Islet of Langerhans (tissue), 1 donor: Measurements from ENCODE around the gene LCOR.
"Not testable (repeated sequence)": the region's sequence is repeated elsewhere in the genome, so short reads cannot be mapped to it uniquely, and the experiment has no call there.

Experiments
- FAIRE-seq: peaks from one replicate; lab custom pipeline; 2011; peaks lifted over from hg19 to GRCh38; lab: Jason Lieb, UNC

LCOR gene

DNA sequence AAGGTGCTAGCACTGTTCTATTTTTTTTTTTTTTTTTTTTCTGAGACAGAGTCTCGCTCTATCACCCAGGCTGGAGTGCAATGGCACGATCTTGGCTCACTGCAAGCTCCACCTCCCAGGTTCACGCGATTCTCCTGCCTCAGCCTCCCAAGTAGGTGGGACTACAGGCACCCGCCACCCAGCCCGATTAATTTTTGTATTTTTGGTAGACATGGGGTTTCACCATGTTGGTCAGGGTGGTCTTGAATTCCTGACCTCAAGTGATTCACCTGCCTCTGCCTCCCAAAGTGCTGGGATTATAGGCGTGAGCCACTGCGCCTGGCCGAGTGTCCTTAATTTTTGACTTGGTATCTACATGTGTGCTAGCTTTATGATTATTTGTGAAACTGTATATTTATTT lies 201.7 kb downstream of the LCOR start:
- not testable (repeated sequence) for FAIRE-seq

DNA sequence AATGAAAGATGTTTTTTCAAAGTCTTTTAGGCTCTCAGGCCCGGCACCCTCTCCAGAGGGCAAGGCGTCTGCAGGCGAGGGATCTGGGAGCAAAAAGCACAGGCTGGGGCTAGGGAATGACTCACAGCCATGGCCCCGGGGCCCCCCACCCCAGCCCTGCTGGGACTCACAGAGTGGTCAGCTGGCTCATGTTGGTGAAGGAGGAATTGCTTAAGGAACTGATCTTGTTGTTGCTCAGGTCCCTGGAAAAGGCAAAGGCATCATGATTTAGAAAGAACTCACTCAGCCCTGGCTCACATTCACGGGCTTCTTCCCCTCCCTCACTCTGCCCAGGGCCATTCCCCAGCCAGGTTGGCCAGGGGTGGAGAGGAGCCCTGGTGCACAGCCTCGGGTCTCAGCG lies 202.2 kb downstream of the LCOR start:
- FAIRE-seq: no peak

DNA sequence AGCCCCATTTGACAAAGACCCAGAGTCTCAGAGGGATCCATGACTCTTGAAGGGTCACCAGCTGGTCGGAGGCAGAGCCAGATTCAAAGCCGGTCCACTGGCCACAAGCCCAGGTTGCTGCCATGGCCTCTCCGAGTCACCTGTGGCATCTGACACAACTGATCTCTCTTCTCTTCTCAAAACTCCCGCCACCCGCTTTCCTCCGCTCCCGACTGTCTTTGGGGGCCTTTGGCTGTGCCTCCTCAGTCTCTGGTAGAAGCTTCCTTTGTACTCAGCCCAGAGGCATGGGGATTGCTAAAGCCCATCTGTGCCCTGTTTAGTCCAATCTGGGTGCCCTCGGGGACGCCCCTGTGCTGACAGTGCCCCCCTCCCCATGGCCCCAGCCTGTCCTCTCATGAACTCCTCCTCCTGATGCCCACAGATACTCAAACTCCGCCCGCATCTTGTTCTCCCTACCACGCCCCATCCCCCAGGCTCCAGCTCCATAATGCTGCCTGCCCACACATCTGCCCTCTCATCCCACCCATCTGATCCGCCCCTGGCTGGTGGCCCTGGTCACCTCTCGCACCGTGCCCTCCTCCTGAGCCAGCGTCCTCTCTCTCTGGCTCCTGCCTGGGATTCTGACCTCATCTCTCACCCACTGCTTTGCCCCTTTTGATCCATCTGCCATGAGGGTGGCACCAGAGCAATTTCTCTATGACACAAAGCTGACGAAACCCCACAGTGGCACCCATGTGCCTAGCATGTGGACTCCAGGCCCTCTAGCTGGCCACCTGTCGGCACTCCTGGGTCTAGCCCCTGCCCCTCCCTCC lies 203.1 kb downstream of the LCOR start:
- no peak for FAIRE-seq

DNA sequence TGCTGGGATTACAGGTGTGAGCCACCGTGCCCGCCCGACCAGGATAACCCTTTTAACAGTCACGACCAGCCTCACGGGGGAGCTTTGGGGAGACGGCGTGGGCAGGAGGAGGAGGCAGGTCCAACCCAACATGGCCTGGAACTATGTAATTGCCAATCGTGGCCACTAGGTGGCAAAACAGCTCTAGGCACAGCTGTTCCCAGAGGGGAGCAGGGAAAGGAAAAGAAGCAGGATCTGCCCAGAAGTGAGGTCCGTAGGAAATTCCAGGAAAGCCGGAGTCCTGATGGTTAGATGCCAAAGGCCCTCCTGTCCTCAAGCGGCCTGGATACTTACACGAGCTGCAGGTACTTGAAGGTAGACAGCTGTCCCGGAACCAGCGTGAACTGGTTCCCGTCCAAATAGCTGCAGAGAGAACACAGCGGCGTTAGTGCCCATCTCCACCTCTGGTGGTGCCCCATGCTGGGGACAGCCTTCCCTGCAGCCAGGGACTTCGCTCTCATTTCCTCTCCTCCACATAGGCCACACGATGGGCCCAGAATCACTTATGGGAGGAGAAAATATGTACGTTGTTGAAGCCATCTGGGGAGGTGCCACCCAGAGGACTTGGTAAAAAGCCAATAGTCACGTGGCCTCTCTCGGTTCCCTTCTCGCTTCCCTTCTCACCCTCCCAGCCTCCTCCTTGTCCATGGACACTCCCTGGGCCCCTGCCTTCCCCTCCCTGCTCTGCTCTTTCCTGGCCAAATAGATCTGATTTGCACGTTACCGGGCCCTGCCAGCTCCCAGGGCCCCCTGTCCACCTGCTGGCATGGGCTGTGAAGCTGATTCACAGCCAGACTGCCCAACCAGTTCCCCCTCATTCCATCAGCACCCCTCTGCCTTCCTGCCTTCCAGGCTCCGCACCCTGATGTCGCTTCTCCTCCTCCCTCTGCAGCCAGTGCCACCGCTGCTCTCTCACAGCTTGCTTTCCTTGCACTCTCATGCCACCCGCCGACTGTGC lies 205.6 kb downstream of the LCOR start:
- FAIRE-seq: no peak

DNA sequence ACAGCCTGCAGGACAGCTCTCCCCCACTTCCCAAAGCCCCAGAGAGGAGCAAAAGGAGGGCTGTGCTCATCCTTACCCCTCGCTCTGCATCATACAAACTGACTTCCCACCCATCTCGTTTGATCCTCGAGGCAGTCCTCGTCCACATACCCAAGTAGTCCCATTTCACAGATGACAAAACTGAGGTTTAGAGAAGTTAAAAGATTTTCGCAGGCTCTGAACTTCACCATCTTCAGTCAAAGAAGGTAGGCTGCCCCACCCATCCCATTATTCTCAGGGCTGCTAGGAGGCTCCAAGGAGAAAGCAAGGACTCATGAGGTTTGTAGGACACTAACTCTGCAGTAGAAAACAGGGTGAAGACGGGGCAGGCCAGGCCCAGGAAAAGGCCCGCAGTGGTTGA lies 206.6 kb downstream of the LCOR start:
- FAIRE-seq: no peak

DNA sequence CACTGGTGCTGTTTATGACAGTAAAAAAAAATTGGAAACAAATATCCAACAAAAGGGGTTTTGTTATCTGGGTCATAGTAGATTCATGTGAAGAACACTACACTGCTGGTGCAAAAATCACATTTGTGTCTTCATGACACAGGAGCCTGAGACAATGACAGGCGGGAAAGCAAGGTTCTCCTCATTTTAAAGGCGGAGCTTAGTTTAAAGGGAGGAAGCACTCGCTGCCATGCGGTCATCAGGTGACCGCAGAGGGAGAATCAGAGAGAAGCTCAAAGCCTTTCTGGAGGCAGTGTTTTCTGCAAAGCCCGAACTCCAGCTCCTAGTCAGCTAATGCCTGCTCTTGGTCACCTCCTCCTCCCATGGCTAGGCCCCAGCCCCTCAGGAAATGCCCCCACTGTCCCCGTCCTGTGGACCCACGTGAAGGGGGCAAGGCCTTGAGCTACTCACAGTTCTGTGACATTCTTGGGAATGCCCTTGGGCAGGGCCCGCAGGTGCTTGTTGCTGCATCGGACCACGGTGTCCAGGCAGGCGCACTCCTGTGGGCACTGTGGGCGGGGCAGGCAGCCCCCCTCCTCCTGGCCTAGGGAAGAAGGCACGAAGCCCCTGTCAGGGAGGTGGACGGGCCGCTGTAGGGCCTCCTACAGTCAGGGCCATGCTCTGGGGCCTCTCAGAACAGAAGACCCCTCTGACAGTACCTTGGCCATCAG lies 207.6 kb downstream of the LCOR start:
- FAIRE-seq: no peak

DNA sequence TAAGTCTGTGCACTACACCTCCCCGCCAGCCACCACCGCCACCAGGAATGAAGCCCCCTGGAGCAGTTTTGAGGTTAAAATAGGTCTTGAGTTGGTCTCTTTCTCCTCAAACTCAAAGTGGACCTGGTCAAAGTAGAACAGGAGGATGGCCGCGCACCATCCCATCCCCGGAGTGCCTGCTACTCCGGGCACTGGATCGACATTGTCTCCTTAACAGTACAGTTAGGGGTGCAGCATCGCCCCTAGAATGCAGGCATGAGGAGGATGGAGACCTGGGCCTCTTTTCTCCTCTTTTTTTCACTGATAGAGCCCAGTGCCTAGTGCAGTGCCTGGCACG lies 208.1 kb downstream of the LCOR start:
- FAIRE-seq: no peak

DNA sequence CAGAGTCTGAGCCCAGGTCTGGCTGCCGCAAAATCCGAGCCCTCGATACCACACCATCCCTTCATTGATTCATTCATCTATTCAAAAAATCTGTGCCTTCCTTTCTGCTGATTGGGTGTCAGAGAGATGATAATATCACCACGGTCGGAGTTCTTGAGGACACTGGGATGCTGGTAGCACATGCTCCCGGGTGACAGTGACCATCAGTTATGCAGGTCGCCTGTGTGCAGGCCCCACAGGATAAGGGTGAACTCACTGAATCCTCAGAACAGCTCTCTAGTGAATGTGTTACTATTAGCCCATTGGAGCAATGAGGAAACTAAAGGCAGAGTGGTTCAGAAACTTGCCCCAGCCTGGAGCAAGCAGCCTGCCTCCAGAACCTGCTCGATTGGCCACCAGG lies 208.6 kb downstream of the LCOR start:
- FAIRE-seq: no peak

DNA sequence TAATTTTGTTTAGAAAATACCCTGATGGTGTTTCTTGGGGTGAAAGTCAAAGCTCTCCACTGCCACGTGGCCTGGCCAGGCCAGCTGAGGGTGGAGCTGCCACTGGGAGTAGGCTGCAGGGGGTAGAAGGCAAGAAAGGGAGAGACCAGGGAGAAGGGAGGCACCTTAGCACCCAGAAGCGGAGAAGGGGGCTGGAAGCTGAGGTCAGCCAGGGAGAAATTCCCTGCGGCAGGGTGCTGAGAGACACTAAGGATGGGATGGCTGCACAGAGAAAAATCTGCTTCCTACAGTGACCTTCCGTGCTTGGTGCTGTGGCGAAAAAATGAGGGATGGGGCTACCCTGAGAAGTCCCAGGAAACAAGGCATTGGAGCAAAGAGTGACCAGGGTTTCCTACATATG lies 210.0 kb downstream of the LCOR start:
- no peak for FAIRE-seq

DNA sequence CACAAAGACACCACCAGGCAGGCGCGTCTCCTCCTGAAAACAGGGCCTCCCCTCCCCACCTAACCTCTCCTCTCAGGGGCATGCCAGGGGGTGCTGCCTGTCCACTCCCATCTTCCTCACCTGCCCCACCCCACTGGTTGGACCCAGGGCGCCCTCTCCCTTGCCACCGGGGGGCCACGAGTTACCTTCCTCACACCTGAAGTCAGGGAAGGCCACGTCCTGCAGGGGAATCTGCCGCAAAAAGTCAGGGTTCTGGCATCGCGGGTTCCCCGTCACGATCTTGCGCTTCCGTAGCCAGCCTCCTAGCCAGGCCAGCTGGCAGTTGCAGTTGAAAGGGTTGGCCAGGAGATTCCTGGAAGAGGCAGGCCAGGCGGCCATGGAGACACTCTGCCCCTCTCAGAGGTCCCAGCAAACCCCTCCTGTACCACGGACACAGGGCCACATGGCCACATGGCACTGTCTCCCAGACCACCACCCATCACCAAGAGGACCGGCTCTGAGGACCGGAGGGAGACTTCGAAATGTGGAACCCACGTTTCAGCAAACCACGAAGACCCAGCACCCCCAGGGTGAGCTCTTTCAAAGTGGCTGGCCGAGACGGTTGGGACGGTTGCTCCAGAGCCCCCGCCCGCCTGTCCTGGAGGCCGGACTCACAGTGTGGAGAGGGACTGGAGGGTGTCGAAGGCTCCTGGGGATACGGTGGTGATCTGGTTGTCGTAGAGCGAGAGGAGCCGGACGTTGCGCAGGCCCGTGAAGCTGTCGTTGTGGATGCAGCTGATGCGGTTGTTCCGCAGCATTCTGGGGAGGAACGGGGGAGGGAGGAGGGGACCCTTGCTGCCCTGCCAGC lies 210.8 kb downstream of the LCOR start:
- FAIRE-seq: no peak

DNA sequence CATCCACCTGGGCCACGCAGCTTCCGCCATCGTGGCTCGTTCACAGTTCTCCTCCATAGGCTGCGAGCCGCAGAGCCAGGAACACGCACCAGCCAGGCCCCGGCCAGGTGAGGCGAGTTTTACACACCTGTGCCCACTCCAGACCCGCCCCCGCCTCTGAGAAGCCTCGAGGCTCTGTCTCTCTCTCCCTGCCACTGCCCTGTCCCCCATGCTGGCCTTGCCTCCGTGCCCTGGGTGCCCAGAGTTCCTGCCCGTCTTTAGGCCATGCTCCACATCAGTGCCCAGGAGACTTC lies 211.4 kb downstream of the LCOR start:
- no peak for FAIRE-seq
